NCI-H345 (cell line): ENCODE results near the gene TOP3B.
"Not testable (repeated sequence)": the region's sequence is repeated elsewhere in the genome, so short reads cannot be mapped to it uniquely, and the experiment has no call there.

ENCODE experiments used
- DNase-seq: peaks from one replicate; lab custom pipeline; 2025; lab: John Stamatoyannopoulos, UW

Gene TOP3B

DNA sequence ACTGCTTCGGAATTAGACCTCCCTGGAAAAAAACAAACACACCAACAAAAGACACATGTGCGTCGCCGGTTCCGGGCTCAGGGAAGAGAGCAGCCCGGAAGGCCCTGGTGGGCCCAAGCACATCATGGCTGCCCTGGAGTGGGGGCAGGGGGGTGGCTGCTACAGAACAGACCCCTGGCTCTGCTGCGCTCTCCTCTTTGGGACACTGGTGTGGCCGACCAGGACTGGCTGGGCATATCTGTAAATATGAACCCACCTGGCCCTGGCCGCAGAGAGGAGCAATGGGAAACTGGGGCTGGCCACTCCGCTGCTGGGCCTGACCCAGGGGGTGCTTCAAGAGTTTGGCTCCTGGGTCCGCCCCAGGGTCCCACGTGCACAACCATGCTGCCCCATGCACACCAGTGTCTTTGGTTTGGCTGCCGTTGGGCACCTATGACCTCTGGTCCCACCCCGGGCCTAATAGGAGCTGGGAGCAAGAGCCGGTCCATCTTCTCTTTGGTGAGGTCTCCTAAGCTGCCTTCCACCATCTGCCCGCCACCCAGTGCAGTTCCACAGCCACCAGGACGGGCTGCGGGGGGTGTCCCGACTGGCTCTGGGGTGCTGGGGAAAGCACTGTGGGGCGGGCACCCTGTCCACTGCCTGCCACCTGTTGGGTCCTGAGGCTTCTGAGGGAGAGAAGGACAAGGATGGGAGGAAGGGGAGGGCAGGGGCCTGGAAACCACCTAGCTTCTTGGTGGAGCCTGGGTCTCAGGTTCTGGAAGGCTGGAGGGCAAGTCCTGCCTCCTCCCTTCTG, 60.0 kb downstream of the TOP3B start:
- no peak for DNase-seq

DNA sequence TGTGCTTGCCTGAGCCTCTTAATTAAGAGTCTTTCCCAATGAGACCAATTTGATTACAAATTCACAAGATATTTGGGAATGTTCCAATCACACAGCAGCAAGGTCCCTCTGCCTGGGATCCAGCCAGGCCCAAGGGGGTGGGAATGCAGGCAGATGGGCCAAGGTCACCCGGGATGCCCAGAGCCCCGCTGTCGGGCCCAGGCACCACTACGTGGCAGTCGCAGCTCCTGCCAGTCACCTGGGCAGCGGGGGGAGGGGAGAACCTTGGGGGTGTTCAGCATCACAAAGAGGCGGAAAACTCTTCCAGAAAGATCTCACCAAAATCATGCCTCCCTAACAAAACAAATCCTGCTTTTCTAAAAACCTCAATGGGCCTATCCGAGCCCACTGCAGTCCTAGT, 60.9 kb downstream of the TOP3B start:
- DNase-seq, result no peak

GRCh38 chr22:21921184-21921721, 61.3 kb downstream of the TOP3B start:
- DNase-seq, result no peak

DNA sequence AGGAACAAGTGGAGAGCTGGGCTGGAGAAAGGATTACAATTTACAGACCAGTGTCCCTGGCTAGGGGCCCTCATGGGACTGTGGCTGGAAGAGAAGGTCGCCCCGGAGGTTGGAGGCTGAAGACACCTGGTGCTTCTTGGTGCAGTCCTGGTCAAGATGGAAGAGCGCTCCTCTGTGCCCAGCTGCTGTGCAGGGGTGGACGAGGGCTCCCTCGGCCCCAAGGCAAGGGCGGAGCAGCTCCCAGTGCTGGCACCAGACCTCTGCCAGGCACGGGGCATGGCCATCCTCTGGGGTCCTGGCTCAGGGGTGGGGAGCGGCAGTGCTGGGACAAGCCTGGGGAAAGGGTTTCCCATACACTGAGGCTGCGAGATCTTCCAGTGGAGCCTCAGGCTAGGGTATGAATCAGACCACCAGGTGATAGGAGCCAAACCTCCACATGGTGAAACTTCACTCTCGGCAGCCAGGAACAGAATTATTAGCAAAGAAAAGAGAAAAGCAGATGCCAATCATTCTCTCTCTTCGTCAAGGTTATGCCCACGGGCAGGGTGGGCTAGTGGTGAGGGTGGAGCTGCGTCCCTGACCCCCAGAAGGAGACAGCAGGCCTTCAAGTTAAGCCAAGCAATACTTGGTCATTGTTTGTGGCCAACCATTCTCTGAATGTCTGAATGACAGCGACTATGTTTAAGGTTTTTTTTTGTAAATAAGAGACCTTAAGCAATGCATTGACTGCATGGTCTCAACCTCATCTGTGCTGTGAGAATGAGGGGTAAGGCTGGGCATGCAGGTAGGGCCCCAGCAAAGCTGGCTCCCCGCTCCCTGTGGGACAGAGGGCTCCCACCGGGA, 62.0 kb downstream of the TOP3B start:
- DNase-seq, result no peak

GRCh38 chr22:21919526-21920307, 62.9 kb downstream of the TOP3B start:
- DNase-seq, result no peak

GRCh38 chr22:21918466-21919185, 64.0 kb downstream of the TOP3B start:
- DNase-seq, result no peak

GRCh38 chr22:21917959-21918261, 64.7 kb downstream of the TOP3B start:
- no peak for DNase-seq

DNA sequence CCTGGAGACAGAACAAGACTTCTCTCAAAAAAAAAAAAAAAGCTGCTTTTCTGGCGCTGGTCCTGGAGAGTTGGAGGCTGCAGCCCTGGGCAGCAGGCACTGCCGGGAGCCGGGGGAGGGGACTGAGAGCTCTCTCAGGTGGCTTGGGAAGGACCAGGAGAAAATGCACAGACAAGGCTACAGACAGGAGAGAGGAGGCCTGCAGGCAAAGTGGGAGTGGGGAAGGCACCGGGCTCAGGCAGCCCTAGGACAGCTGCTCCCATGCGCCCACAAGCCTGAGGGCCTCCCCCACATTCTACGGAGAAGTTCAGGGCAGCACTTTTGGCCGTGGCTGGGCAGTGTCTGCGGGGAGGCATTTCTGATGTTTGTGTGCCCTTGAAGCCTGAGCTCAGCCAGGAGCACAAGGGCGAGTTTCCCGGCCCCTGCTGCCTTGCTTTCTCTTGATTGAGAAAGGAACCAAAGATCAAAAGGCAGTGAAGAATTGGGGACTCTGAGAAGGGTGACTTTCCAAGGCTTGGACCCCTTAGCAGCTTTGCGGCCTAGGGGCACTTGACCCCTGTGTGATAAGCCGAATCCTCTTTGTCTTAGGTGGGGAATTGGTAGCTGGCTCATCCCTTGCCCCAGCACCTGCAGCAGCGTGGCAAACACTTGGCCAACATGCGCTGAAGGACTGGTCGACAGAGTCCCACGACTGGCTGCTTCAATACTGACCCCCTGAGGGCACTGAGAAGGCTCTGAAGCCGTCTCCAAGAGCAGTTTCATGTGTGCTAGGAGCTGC, 65.2 kb downstream of the TOP3B start:
- no peak for DNase-seq

DNA sequence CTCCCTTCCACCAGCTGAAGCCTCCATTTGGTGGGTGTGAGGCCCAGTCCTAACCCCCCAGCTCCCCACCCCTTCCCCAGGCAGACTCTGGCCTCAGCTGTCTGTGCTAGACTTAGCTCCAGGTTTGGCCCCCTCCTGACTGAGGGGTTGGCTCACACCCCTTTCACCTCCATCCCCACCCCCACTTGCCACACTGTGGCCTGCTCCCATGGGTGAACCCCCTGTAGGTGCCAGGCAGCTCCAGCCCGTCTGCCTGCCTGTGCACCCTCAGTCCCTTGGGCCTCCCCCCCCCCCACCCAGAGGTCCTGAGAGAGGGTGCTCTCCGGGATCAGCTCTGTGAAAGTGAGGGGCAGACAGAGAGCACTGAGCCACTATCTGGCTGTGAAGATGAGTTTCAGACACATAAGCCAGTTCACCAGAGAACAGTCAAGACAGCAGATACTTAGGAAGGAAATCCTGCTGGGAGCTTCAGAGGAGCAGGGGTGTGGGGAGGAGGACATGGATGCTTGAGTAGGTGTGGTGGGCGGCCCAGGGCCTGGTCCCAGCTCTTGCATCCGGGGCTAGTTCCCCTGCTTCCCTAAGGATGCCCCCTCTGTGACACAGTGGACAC, 66.2 kb downstream of the TOP3B start:
- DNase-seq, result no peak

GRCh38 chr22:21915624-21916308, 66.8 kb downstream of the TOP3B start:
- DNase-seq, result no peak

DNA sequence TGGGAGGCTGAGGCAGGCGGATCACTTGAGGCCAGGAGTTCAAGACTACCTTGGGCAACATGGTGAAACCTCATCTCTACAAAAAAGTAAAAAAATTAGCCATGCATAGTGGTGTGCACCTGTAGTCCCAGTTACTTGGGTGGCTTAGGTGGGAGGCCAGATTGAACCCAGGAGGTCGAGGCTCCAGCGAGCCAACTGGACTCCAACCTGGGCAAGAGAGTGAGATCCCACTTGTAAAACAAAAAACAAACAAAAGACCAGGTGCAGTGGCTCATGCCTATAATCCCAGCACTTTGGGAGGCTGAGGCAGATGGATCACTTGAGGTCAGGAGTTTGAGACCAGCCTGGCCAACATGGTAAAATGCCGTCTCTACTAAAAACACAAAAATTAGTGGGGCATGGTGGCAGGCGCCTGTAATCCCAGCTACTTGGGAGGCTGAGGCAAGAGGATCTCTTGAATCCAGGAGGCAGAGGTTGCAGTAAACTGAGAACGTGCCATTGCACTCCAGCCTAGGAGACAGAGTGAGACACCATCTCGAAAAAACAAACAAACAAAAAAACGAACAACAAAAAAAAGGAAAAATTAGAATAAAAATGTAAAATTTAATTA, 68.4 kb downstream of the TOP3B start:
- not testable (repeated sequence) for DNase-seq

GRCh38 chr22:21910367-21910766, 72.2 kb downstream of the TOP3B start:
- DNase-seq, result not testable (repeated sequence)

- no peak for DNase-seq
These were observed 72.7 kb downstream of the TOP3B start for GRCh38 chr22:21909871-21910270.

DNA sequence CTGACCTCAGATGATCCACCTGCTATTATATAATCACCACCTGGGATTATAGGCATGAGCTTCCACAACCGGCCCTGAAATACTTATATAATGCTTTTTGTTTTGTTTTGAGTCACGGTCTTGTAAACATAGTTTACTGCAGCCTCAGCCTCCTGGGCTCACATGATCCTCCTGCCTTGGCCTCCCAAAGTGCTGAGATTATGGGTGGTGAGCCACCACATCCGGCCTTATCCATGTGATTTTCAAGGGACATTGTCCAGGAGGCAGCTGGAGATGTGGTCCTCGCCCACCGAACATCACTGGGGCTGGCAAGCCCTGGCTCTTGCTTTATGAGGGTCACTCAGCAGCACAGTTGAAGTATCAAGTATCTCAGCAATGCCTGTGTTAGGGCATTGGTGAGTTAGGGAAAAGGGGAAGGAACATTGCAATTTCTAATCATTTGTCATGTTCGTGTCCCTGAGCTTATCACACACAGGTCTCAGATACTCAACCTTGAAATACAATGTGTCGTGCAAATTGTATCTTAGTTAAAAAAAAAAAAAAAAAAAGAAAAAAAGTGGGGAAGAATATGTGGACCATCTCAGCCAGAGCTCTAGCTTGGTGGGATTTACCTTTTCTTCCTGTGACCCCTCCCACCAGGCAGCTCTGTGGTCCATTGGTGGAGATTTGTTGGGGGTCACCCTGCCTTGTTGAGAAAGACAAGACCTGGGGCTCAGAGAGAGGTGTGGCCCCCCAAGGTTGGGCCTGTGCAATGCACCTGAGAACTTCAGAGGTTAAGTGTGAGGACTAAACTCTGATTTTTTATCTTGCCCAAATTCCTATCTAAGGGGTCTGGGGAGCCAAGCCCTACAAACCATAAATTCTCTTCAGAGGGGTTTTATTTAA, 74.7 kb downstream of the TOP3B start:
- no peak for DNase-seq
